Keratinocyte (primary cell): ENCODE measurements around the gene FLG. TPM values are rescaled to one million over a fixed set of nuclear protein-coding genes. Genes with fewer than 3 reads are reported as not detected.

Source experiments
- DNase-seq: peaks from one replicate; pipeline ENCODE4 v3.0.0-alpha.2; 2011; ENCODE audit warnings: low read depth, missing footprints, low spot score
- FAIRE-seq: peaks from 2 replicates; lab custom pipeline; 2011; peaks lifted over from hg19 to GRCh38; lab: Jason Lieb, UNC
- H2AFZ ChIP-seq: 2 replicates; pipeline ENCODE4 v1.6.0; 2012; ENCODE audit warnings: low read length, control low read depth, inconsistent platforms; ENCODE audit not compliant: control insufficient read depth
- H3K27ac ChIP-seq: 2 replicates; pipeline ENCODE4 v1.5.1; 2011; ENCODE audit warnings: low read length; ENCODE audit not compliant: control insufficient read depth, insufficient read depth
- H3K27me3 ChIP-seq: 3 replicates; pipeline ENCODE4 v1.6.0; 2011; ENCODE audit warnings: low read length; ENCODE audit not compliant: control insufficient read depth, insufficient read depth; ENCODE audit errors: extremely low read depth
- H3K36me3 ChIP-seq, 2 experiments: 2 replicates in 1 of 2; 3 replicates in 1 of 2; pipeline ENCODE4 v1.5.1; 2011; ENCODE audit warnings: low read length in 2 of 2, mild to moderate bottlenecking in 1 of 2; ENCODE audit not compliant: control insufficient read depth in 2 of 2, insufficient read depth in 2 of 2; ENCODE audit errors: extremely low read depth in 1 of 2
- H3K4me1 ChIP-seq: 3 replicates; pipeline ENCODE4 v1.5.1; 2011; ENCODE audit warnings: low read length; ENCODE audit not compliant: control insufficient read depth, insufficient read depth; ENCODE audit errors: extremely low read depth
- H3K4me2 ChIP-seq: 3 replicates; pipeline ENCODE4 v1.6.0; 2011; ENCODE audit warnings: low read depth, low read length; ENCODE audit not compliant: control insufficient read depth, insufficient read depth; ENCODE audit errors: extremely low read depth
- H3K4me3 ChIP-seq, 3 experiments: fragments of 200-600 bp in 1 of 3; sonication (generic) in 1 of 3; 2 replicates in 2 of 3; 3 replicates in 1 of 3; pipeline ENCODE4 v1.5.1; 2011 to 2016; ENCODE audit warnings: low read length in 3 of 3, mild to moderate bottlenecking in 3 of 3, control low read depth in 2 of 3, inconsistent platforms in 1 of 3, low read depth in 1 of 3, mixed read lengths in 1 of 3, mixed run types in 1 of 3, moderate library complexity in 1 of 3; ENCODE audit not compliant: control insufficient read depth in 2 of 3, insufficient read depth in 2 of 3; ENCODE audit errors: extremely low read depth in 1 of 3
- H3K79me2 ChIP-seq: 2 replicates; pipeline ENCODE4 v1.6.0; 2012; ENCODE audit warnings: low read length; ENCODE audit not compliant: control insufficient read depth, insufficient read depth
- H3K9ac ChIP-seq: 3 replicates; pipeline ENCODE4 v1.6.0; 2011; ENCODE audit warnings: low read length; ENCODE audit not compliant: control insufficient read depth, insufficient read depth; ENCODE audit errors: extremely low read depth
- H3K9me1 ChIP-seq: 3 replicates; pipeline ENCODE4 v1.6.0; 2011; ENCODE audit warnings: low read length; ENCODE audit not compliant: control insufficient read depth, insufficient read depth; ENCODE audit errors: extremely low read depth
- H3K9me3 ChIP-seq: 2 replicates; pipeline ENCODE4 v1.5.1; 2012; ENCODE audit warnings: low read depth, low read length; ENCODE audit not compliant: control insufficient read depth
- H4K20me1 ChIP-seq: 3 replicates; pipeline ENCODE4 v1.6.0; 2011; ENCODE audit warnings: low read length; ENCODE audit not compliant: control insufficient read depth, insufficient read depth; ENCODE audit errors: extremely low read depth
- CTCF ChIP-seq, 3 experiments: IDR thresholded peaks in 1 of 3; conservative IDR thresholded peaks in 1 of 3; optimal IDR thresholded peaks in 1 of 3; 2 replicates in 2 of 3; 3 replicates in 1 of 3; pipeline versions ENCODE3 to v1.5.1; 2011; ENCODE audit warnings: low read length in 3 of 3, mild to moderate bottlenecking in 3 of 3, moderate library complexity in 2 of 3, control low read depth in 1 of 3, inconsistent platforms in 1 of 3; ENCODE audit not compliant: insufficient read depth in 2 of 3; ENCODE audit errors: extremely low read depth in 1 of 3
- EZH2 ChIP-seq: IDR thresholded peaks from one replicate; pipeline ENCODE4 v1.6.1; 2012; ENCODE audit warnings: inconsistent platforms, mild to moderate bottlenecking, low read length, moderate library complexity
- dilution Hi-C: fragments of 300-500 bp; cut with MboI; formaldehyde crosslinking; loops from one replicate; pipeline ENCODE4 v1.7.0; 2020; ENCODE audit warnings: low sequenced_read_pairs; ENCODE audit not compliant: extremely low pct_ligation_motif_present
- polyA plus RNA-seq, 5 experiments: library from polyadenylated mRNA; depleted of rRNA in 3 of 5; stranded (reverse) in 3 of 5; stranded (forward) in 1 of 5; unstranded in 1 of 5; fragments of >200 nt; gene quantifications; 1 replicate in 1 of 5; 2 replicates in 3 of 5; 3 replicates in 1 of 5; pipeline versions ENCODE4 v1.2.1 to v1.2.3, GENCODE V29; 2011 to 2012; ENCODE audit warnings: missing spikeins in 2 of 5, low read depth in 1 of 5, low replicate concordance in 1 of 5

The FLG gene
- polyA plus RNA-seq, 1 donor (not counting 4 experiments of a cell fraction or from before 2014, with no cell fraction given), result 8.8 TPM

GRCh38 chr1:152347116-152347728 lies 22.2 kb upstream of the FLG start:
- DNase-seq (peak; percentile 38), FAIRE-seq (peak; percentile 92)
- Histone ChIP-seq H2AFZ (no peak overlapping the region), H3K4me3 (no peak overlapping the region), H3K9ac (no peak overlapping the region), H3K9me1 (no peaks in the 10 kb centered on the region), H3K79me2 (no peaks in the 10 kb centered on the region), H3K9me3 (no peaks in the 10 kb centered on the region), H3K36me3 (no peaks in the 10 kb centered on the region), H3K4me1 (no peaks in the 10 kb centered on the region), H3K27me3 (no peaks in the 10 kb centered on the region), H3K4me2 (no peak overlapping the region), H4K20me1 (no peaks in the 10 kb centered on the region), H3K27ac (no peak overlapping the region)
- dilution Hi-C loops, result no loop called here
- TF ChIP-seq CTCF (optimal IDR thresholded peaks at IDR 0.05 in 1 of 3, IDR thresholded peaks at IDR 0.05 in 1 of 3, conservative IDR thresholded peaks at IDR 0.05 in 1 of 3; ENCODE audit: extremely low read depth in 1 of 3, insufficient read depth in 2 of 3, low read length in 3 of 3) (peak; percentile 70 to 87 (median 73)), EZH2 (no peak)

- dilution Hi-C loops, result no loop called here
- no peak overlapping the region for H2AFZ ChIP-seq
- no peak for TF ChIP-seq CTCF (optimal IDR thresholded peaks at IDR 0.05 in 1 of 3, IDR thresholded peaks at IDR 0.05 in 1 of 3, conservative IDR thresholded peaks at IDR 0.05 in 1 of 3; ENCODE audit: extremely low read depth in 1 of 3, insufficient read depth in 2 of 3, low read length in 3 of 3)
- no peak for TF ChIP-seq EZH2
- H3K27ac ChIP-seq, result no peak overlapping the region
- no peaks in the 10 kb centered on the region for H3K79me2 ChIP-seq
- H3K9me3 ChIP-seq, result no peaks in the 10 kb centered on the region
- no peaks in the 10 kb centered on the region for H3K9me1 ChIP-seq
- H3K4me1 ChIP-seq, result no peaks in the 10 kb centered on the region
- no peak overlapping the region for H3K4me2 ChIP-seq
- H3K9ac ChIP-seq, result no peak overlapping the region
- H3K27me3 ChIP-seq, result no peaks in the 10 kb centered on the region
- no peak overlapping the region for H3K4me3 ChIP-seq
- FAIRE-seq (peak; percentile 46), DNase-seq (no peak)
- H3K36me3 ChIP-seq, result no peaks in the 10 kb centered on the region
- no peaks in the 10 kb centered on the region for H4K20me1 ChIP-seq
Measured at GRCh38 chr1:152344438-152344837, 19.4 kb upstream of the FLG start.
